ENCODE measurements around the gene CHRNA4. TPM values are rescaled to one million over a fixed set of nuclear protein-coding genes. Genes with fewer than 3 reads are reported as not detected.

CHRNA4 gene
- total RNA-seq, 6 experiments from 2014 or later = 4.6 to 165 (median 26.8) TPM

GRCh38 chr20:63359937-63360849 lies 956 bp downstream of the CHRNA4 start:
- ATAC-seq (no peak), DNase-seq (peak in 1 of 3 donors; percentile 36)
- no peaks in the 10 kb centered on the region for H3K9me3 ChIP-seq
- H3K36me3 ChIP-seq = peaks cover 0 to 3% (median 0%) of the 10 kb centered on the region in 4 donors
- H3K27me3 ChIP-seq = no peaks in the 10 kb centered on the region
- intact Hi-C loops (cut with DNase I) = no loop called here
- WGBS (ENCODE audit: insufficient coverage, low coverage, low lambda C conversion rate, missing lambda C conversion rate) = 31% methylated on average over 10 of the region's 38 CpGs
- no peak overlapping the region for H3K27ac ChIP-seq
- TF ChIP-seq POLR2A (IDR thresholded peaks at IDR 0.05) (no peak), CTCF (IDR thresholded peaks at IDR 0.05) (no peak)
- H3K4me1 ChIP-seq = peaks cover 0 to 36% (median 18%) of the 10 kb centered on the region in 4 donors
- H3K4me3 ChIP-seq = no peak overlapping the region

- DNase-seq (peak in 1 of 3 donors; percentile 53), ATAC-seq (no peak)
- intact Hi-C loops (cut with DNase I) = no loop called here
- Histone ChIP-seq H3K27ac (no peak overlapping the region), H3K36me3 (peaks cover 0 to 3% (median 0%) of the 10 kb centered on the region in 4 donors), H3K9me3 (no peaks in the 10 kb centered on the region), H3K4me1 (peaks cover 0 to 36% (median 17%) of the 10 kb centered on the region in 4 donors), H3K27me3 (no peaks in the 10 kb centered on the region), H3K4me3 (no peak overlapping the region)
- TF ChIP-seq CTCF (IDR thresholded peaks at IDR 0.05) = no peak
- TF ChIP-seq POLR2A (IDR thresholded peaks at IDR 0.05) = no peak
- 72% methylated on average over 8 of the region's 42 CpGs for WGBS (ENCODE audit: insufficient coverage, low coverage, low lambda C conversion rate, missing lambda C conversion rate)
Observed at GRCh38 chr20:63359164-63359934, 1.8 kb downstream of the CHRNA4 start.

- peaks cover 0 to 32% (median 11%) of the 10 kb centered on the region in 4 donors for H3K4me1 ChIP-seq
- DNase-seq (peak; percentile 87 to 97 (median 87)), ATAC-seq (peak; percentile 82 to 88 (median 85))
- 23% methylated on average over 3 of the region's 26 CpGs for WGBS (ENCODE audit: insufficient coverage, low coverage, low lambda C conversion rate, missing lambda C conversion rate)
- no peak overlapping the region for H3K4me3 ChIP-seq
- intact Hi-C loops (cut with DNase I) = no loop called here
- H3K27me3 ChIP-seq = no peaks in the 10 kb centered on the region
- H3K36me3 ChIP-seq = peaks cover 0 to 3% (median 0%) of the 10 kb centered on the region in 4 donors
- H3K9me3 ChIP-seq = no peaks in the 10 kb centered on the region
- TF ChIP-seq CTCF (IDR thresholded peaks at IDR 0.05) = no peak
- no peak for TF ChIP-seq POLR2A (IDR thresholded peaks at IDR 0.05)
- H3K27ac ChIP-seq = peak overlapping the region in 1 of 3 donors; percentile 36
Observed at GRCh38 chr20:63357921-63358905, 2.9 kb downstream of the CHRNA4 start.

Measured in right lobe of liver (tissue), 6 donors.